Skeletal muscle cell (primary cell): Measurements from ENCODE around the gene DNMT1.
"Not testable (repeated sequence)": the region's sequence is repeated elsewhere in the genome, so short reads cannot be mapped to it uniquely, and the experiment has no call there.

Experiments used
- DNase-seq: peaks from one replicate; pipeline ENCODE4 v3.0.0-alpha.2; 2010; ENCODE audit warnings: low read depth
- H3K4me3 ChIP-seq: 2 replicates; pipeline ENCODE4 v1.5.1; 2011; ENCODE audit warnings: low read depth, mild to moderate bottlenecking, control low read depth, low read length, moderate library complexity

Gene DNMT1

GRCh38 chr19:10191347-10191746 lies 3.4 kb downstream of the DNMT1 start:
- peak; percentile 79 for DNase-seq
- no peak overlapping the region for H3K4me3 ChIP-seq

GRCh38 chr19:10190026-10190425 lies 4.7 kb downstream of the DNMT1 start:
- H3K4me3 ChIP-seq: no peak overlapping the region
- DNase-seq: no peak

- no peak for DNase-seq
Measured at GRCh38 chr19:10189616-10190015, 5.1 kb downstream of the DNMT1 start.

GRCh38 chr19:10187315-10187714 lies 7.4 kb downstream of the DNMT1 start:
- DNase-seq: no peak
- no peak overlapping the region for H3K4me3 ChIP-seq

More at GRCh38 chr19:10189616-10190015, 5.1 kb downstream of the DNMT1 start:
- no peak overlapping the region for H3K4me3 ChIP-seq

- no peak for DNase-seq
- no peak overlapping the region for H3K4me3 ChIP-seq
Measured at GRCh38 chr19:10184636-10185035, 10.1 kb downstream of the DNMT1 start.

- DNase-seq: no peak
- H3K4me3 ChIP-seq: no peak overlapping the region
Measured at GRCh38 chr19:10183926-10184325, 10.8 kb downstream of the DNMT1 start.

- DNase-seq: no peak
- no peak overlapping the region for H3K4me3 ChIP-seq
Measured at GRCh38 chr19:10182847-10183246, 11.9 kb downstream of the DNMT1 start.

- H3K4me3 ChIP-seq: no peak overlapping the region
- DNase-seq: no peak
Measured at GRCh38 chr19:10182076-10182475, 12.7 kb downstream of the DNMT1 start.

GRCh38 chr19:10180459-10180858 lies 14.3 kb downstream of the DNMT1 start:
- H3K4me3 ChIP-seq: no peak overlapping the region
- no peak for DNase-seq

- DNase-seq: not testable (repeated sequence)
Measured at GRCh38 chr19:10180024-10180423, 14.7 kb downstream of the DNMT1 start.

GRCh38 chr19:10173527-10173926 lies 21.2 kb downstream of the DNMT1 start:
- DNase-seq: no peak
- H3K4me3 ChIP-seq: no peak overlapping the region

More at GRCh38 chr19:10180024-10180423, 14.7 kb downstream of the DNMT1 start:
- H3K4me3 ChIP-seq: not testable (repeated sequence)

GRCh38 chr19:10168386-10168948 lies 26.3 kb downstream of the DNMT1 start:
- H3K4me3 ChIP-seq: no peak overlapping the region

GRCh38 chr19:10167459-10167858 lies 27.3 kb downstream of the DNMT1 start:
- DNase-seq: no peak

More at GRCh38 chr19:10168386-10168948, 26.3 kb downstream of the DNMT1 start:
- no peak for DNase-seq

GRCh38 chr19:10166501-10166900 lies 28.3 kb downstream of the DNMT1 start:
- H3K4me3 ChIP-seq, DNase-seq: not testable (repeated sequence)

More at GRCh38 chr19:10167459-10167858, 27.3 kb downstream of the DNMT1 start:
- no peak overlapping the region for H3K4me3 ChIP-seq

GRCh38 chr19:10166046-10166445 lies 28.7 kb downstream of the DNMT1 start:
- H3K4me3 ChIP-seq: no peak overlapping the region
- DNase-seq: no peak

- H3K4me3 ChIP-seq: no peak overlapping the region
- no peak for DNase-seq
Measured at GRCh38 chr19:10163536-10163935, 31.2 kb downstream of the DNMT1 start.

GRCh38 chr19:10159610-10160009 lies 35.1 kb downstream of the DNMT1 start:
- H3K4me3 ChIP-seq: no peak overlapping the region
- DNase-seq: no peak

GRCh38 chr19:10158485-10158884 lies 36.3 kb downstream of the DNMT1 start:
- DNase-seq: no peak
- no peak overlapping the region for H3K4me3 ChIP-seq

GRCh38 chr19:10158071-10158470 lies 36.7 kb downstream of the DNMT1 start:
- no peak for DNase-seq
- no peak overlapping the region for H3K4me3 ChIP-seq

- no peak overlapping the region for H3K4me3 ChIP-seq
- no peak for DNase-seq
Measured at GRCh38 chr19:10155839-10156238, 38.9 kb downstream of the DNMT1 start.

- no peak for DNase-seq
- no peak overlapping the region for H3K4me3 ChIP-seq
Measured at GRCh38 chr19:10152100-10152499, 42.7 kb downstream of the DNMT1 start.

GRCh38 chr19:10151521-10151920 lies 43.2 kb downstream of the DNMT1 start:
- H3K4me3 ChIP-seq: no peak overlapping the region
- no peak for DNase-seq
